ENCODE results near the gene ADARB1.

Gene ADARB1

DNA sequence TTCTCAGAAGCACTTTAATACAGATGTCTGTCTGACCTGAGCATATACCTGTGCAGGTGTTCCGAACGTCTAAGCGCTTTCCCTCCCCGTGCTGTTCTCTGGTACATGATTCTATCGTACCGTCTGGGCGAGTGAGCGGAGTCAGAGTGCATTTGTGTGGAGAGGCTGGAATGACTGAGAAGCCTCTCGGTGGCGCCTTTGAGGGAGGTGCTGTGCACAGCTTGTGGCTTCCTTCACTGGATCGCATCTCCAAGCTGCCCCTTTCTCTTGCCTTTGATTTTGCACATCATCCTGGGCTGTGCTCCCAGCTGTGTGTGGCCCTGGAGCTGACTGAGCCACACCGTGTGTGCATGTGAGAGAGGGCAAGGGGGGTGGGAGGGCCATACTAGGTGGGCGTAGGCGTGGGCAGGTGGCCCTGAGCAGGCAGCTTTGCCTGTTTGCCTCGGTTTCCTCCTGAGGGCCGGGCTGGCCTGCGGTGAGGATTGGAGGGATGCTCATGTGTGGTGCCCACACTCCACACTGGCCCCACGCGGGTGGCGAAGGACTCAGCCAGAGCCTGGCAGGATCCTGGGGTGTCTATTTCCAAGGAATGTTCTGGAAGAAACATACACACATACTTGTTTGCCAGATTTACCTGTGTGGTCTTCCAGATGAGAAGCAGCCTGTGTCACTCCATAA is 105.3 kb downstream of the ADARB1 start:
- no peak for DNase-seq

DNA sequence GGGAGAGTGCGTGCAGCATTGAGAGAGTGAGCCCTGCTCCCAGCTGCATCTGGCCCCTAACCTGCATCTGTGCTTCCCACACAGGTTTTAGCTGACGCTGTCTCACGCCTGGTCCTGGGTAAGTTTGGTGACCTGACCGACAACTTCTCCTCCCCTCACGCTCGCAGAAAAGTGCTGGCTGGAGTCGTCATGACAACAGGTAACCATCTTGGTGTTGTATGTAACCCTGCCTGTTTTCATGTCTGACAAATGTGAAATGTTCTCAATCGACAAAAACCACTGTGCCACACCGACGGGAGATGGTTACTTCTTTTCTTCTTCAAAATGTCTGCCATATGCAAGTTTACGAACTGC is 105.8 kb downstream of the ADARB1 start:
- no peak for DNase-seq

DNA sequence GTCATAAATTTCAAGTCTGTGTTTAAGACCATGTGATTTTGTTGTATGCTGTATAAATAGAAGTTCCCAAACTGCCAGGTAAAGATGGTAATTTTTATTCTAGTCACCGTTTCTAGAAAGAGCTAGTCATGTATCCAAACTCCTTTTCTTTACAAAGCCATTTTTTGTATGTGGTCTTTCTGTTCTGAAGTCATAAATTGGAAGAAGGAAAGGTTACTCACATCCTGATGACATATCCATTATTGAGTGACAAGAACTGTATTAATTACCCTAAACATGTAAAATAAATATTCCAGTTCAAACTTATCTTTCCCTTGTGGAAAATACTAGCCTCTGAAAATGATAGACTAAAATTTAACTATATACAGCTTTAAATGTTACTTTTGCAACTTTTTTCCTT is 108.6 kb downstream of the ADARB1 start:
- no peak for DNase-seq

DNA sequence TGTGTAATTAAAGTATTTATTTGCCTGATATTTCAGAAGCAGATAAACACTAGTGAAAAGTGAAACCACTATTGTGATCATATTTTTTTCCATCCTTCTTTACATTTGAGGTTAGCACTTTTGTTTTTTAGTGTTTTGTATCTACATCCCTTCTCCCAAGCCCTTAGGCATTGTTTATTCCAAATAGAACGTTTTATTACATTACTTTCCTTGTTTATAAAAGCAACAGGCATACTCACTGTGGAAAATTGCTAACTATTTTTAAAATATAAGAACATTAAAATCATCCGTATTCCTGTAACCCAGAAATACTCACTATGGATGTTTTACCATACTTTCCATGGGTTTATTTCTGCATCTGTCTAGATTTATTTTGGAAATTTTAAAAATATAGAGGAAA is 109.5 kb downstream of the ADARB1 start:
- DNase-seq = no peak

DNA sequence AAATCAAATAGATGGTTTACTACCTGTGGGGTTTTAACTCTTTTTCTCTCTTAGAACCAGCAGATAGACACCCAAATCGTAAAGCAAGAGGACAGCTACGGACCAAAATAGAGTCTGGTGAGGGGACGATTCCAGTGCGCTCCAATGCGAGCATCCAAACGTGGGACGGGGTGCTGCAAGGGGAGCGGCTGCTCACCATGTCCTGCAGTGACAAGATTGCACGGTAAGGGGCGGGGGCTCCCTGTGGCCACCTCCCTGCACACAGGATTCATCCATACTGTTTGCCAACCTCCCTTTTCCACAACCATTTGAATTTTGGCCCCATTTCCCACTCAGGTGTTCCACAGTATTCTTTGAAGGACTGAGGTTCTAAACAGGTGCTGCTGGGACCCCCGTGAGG is 110.5 kb downstream of the ADARB1 start:
- DNase-seq = no peak

DNA sequence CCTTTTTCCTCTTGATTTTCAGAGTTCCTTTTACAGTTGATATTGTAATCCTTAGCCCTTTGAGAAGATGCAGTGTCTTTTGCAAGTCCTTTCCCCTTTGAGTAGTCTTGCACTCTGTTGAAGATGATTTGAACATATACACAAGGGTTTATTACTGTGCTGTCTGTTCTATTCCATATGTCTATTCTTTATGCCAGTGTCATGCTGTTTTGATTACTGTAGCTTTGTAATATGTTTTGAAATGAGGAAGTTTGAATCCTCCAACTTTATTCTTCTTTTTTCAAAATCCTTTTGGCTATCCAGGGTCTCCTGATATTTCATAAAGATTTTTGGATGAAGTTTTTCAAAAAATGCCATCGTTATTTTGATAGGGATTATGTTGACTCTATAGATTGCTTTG is 112.3 kb downstream of the ADARB1 start:
- DNase-seq = no peak

DNA sequence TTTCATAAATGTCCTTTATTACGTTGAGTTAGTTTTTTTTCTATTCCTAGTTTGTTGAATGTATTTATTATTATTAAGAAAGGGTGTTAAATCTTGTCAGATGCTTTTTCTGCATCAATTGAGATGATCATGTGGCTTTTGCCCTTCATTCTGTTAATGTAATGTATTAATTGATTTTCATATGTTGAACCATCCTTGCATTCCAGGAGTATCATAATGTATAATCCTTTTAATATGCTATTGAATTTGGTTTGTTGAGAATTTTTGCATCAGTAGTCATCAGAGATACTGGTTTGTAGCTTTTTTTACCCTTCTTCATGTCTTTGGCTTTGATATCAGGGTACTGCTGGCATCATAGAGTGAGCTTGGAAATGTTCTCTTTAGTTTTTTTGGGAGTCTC is 113.3 kb downstream of the ADARB1 start:
- no peak for DNase-seq

DNA sequence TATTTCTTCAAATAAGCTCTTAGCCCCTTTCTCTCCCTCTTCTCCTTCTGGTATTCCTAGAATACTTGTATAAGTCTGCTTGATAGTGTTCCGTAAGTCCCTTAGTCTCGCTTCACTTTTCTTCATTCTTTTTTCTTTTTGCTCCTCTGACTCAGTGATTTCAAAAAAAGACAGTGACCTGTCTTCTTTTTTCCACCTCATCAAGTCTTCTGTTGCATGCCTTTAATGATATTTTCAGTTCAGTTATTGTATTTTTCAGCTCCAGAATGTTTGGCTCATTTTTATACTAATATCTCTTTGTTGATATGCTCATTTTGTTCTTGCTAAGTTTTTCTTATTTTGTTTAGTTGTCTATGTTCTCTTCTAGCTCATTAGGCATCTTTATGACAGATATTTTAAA is 115.6 kb downstream of the ADARB1 start:
- DNase-seq = no peak

DNA sequence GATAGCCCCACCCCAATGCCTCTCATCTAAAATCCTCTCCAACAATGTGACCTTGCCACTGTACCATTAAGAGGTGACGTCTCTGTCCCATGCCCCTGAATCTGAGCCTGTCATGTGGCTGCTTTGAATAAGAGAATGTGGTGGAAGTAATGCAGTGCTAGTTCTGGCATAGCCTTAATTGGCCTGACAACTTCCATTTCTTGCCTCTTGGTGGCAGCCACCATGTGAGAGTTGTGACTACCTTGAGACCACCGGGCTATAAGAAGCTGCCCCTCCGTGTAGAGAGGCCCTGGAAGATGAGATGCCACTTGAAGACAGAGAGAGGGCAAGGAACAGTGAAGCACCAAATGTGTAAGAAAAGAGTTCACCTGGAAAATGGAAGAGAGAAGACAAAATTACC is 118.0 kb downstream of the ADARB1 start:
- no peak for DNase-seq

DNA sequence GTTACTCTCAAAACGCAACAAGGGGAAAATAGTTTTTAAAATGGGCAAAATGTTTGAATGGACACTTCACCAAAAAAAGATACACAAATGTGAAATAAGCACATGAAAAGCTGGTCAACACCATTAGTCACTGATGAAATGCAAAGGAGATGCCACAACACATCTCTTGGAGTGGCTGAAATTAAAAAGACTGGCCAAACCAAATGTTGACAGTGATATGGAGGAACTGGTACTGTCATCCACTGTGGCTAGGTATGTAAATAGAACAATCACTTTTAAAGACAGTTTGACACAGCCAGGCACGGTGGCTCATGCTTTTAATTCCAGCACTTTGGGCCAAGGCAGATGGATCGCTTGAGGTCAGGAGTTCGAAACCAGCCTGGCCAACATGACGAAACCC is 122.2 kb downstream of the ADARB1 start:
- DNase-seq = no peak

DNA sequence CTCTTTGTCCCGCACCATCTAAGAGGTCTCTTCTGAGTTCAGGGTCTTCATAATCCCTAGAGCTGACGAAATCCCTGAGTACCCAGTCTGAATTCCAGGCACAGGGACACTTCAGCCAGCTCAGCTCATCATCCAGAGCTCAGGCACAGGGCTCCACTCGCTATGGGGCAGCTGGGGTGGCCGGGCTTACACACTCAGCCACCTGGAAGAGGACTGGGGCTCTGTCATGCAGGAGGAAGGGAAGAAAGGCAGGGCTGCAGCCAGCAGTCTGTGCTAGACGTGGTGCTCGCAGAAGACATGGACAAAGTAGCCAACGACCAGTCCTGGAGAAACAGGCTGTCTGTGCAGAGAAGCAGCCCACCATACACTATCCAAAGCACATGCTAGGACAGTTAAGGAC is 124.8 kb downstream of the ADARB1 start:
- DNase-seq = no peak

DNA sequence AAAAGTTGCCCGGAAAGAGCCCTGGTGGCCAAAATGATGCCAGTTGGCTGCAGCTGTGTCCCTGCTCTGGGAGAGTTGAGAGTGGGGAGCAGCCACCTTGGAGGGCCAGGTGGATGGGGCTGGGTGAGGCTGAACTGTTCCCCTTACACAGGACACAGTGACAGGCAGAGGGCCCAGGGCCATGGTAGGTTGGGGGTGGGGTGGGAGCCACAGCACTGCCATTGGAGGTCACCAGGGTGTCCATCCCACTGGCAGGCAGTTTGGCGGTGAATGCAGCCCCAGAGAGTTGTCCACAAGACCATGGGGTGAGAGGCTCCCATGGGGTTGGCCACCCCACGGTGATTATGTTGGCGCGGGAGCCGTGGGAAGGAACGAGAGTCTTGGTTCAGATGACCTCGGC is 125.7 kb downstream of the ADARB1 start:
- DNase-seq = no peak

DNA sequence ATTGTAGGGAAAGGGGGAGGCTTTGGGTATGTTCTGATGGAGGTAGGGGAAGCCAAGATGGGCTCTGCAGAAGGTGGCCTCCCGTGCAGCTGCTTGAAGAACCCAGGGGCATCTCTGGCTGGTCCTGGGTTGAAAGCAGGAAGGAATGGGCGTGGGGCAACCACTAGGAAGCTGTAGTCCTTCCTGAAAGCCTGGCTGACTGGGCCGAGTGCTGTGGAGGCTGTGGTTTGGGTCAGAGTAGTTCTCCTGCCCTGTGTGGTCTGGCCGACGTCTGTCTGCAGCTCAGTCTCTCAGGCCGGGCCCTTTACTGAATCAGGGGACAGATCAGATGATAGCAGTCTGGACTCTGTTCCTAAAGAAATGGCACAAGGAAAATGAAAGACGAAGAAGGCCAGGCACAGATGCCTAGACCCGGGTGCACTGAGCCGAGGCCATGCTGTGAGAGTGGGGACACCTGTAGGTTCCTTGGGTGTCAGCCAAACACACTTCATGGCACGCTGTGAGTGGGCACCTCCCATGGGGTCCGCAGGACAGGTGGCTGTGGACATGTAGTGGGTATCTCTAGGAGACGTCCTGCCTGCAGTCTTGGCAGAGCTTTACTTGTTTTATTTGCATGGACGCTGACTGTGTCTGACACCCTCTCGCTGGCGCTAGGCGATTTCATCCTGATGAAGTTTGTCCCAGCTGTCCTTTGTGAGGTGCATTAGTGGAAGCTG is 126.4 kb downstream of the ADARB1 start:
- no peak for DNase-seq

DNA sequence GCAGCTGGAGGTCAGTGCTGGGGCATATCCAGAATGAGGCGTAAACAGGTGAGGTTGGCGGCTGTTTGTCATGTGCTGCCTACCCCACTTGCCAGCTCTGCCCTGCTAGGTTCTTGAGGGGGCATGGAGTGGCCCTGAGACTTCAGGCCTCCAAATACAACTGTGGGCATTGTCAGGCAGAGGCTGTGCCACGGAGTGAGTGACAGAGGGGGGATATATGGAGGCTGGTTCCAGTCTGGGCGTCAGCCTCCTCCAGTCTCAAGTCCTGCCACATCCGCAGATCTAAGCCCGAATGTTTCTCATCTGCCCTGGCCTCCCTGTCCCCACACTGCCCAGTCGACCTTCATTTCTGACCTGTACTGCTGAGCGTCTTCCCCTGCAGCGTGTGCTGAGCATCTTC is 128.0 kb downstream of the ADARB1 start:
- no peak for DNase-seq

DNA sequence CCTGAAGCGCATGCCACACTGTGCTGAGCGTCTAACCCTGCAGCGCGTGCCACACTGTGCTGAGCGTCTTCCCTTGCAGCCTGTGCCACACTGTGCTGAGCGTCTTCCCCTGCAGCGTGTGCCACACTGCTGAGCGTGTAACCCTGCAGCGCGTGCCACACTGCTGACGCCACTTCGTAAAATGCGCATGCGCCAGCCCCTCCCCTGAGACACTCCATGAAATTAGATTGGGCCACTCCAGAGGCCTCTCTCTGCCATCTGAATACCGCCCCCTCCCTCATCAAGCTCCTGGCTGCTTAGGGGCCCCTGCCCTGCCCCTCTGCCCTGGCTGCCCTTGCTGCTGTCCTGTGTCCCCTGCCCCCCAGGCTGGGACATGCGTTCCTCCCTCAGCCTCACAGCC is 128.5 kb downstream of the ADARB1 start:
- no peak for DNase-seq

DNA sequence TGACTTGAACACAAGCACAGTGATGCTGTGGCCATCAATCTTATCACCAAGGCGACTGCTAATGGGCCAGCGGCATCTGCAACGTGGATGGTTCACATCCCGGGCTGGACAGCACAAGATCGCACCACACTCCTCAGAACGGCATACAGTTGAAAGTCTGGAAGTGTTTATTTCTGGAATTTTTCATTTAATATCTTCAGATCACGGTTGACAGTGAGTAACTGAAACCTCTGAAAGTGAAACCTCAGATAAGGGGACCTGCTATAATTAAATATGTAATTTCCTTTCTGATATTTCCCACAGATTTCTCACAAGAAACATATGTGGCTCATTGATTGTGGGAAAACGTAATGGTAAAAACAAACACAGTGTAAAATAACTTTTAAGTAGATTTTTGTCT is 129.6 kb downstream of the ADARB1 start:
- no peak for DNase-seq

DNA sequence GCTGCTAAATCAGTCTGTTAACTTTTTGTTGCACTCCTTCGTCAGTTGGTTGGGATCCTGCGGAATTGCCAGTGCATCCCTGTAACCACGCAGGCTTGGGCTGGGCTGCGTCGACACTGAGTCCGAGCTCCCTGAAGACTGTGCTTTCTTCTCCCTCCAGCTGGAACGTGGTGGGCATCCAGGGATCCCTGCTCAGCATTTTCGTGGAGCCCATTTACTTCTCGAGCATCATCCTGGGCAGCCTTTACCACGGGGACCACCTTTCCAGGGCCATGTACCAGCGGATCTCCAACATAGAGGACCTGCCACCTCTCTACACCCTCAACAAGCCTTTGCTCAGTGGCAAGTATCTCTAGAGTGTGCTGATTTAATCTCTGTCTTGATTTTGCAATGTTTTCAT is 130.0 kb downstream of the ADARB1 start:
- DNase-seq = no peak

DNA sequence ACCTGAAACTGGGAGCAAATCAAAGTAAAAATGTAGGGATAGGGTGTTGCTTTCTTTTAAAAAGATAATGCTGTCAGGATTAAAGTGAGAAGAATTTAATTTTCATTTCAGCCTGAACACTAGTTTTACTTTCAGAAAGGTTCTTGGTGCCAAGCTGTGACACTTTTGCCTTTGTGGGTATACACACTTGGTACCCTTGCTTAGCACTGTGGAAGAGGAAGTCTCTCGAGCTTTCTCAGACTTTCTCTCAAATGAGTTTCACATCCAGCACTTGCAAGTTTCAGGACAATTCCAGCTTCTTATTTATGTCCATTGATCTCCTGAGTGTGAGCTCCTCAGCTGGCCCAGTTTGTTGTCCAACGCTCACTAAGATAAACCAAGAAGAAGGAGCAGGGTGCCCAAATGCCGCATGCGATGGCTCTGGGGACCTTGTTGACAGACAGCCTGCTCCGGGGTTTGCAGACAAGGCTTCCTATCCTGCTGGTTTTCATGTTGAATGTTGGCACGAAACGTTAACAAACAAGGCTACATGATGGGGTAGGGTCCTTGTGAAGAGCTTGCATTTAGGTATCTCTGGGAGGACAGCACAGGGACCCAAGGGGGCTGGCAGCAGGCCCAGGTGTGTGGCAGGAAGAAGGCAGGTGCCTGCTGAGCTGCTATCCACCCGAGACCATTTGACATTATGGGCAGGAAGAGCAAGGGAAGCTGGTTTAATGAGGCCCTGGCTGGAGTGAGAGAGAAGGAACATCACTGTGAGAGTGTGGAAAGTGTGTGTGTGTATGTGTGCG is 133.7 kb downstream of the ADARB1 start:
- no peak for DNase-seq

DNA sequence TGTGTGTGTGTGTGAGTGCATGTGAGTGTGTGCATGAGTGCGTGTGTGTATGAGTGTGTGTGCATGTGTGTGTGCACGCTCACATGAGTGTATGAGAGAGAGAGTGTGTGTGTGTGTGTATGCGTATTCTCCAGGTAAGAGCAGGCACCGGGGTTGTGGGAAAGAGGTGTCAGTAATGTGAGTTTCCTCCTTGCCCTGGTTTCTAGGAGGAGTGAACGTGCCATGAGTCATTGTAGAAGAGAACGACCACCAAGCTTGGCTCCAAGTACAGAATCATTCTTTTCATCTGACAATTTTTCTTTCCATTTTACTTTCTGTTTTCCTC is 134.2 kb downstream of the ADARB1 start:
- DNase-seq = no peak

DNA sequence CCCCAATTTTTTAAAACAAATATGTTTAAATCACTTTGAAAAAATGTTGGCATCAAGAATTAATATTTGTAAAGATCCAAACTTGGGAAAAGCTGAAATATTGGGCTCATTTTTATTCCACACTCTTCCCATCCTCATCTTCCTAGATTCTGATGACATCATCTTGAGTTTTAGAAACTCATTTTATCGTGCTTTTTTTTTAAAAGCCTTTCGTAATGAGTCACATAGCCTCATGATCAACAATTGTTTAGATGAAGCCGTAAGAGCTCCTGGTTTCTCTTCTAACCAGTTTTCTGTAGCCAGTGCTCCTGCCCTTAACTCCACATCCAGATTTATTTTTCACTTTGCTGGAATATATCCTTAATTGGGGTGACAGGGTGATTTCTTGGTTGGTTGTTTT is 134.7 kb downstream of the ADARB1 start:
- DNase-seq = no peak

DNA sequence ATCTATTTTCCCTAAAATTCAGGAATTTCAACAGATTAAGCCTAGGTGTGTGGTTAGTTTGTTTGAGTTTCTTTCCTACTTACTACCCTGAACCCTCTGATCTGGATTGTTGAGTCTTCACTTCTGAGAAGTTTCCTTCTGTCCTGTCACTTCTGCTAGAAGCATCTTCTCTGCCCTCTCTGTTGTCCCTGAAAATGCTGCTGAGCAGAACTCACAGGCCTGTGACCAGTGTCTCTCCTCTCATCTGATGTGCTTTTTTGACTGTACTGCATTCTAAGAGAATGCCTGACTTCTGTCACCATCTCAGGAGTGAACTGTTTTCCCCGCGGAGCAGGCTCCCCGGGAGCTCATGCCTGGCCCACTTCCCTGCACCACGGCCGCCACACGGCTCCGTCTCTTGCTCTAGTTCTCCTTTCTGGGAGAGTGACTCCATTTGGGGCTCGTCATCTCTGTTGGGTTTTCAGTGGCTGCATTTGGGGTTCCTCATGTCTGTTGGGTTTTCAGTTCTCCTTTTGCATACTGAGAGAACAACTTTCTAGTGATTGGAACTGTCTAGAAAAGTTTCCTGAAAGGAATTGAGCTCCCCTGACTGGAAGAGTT is 135.4 kb downstream of the ADARB1 start:
- no peak for DNase-seq

DNA sequence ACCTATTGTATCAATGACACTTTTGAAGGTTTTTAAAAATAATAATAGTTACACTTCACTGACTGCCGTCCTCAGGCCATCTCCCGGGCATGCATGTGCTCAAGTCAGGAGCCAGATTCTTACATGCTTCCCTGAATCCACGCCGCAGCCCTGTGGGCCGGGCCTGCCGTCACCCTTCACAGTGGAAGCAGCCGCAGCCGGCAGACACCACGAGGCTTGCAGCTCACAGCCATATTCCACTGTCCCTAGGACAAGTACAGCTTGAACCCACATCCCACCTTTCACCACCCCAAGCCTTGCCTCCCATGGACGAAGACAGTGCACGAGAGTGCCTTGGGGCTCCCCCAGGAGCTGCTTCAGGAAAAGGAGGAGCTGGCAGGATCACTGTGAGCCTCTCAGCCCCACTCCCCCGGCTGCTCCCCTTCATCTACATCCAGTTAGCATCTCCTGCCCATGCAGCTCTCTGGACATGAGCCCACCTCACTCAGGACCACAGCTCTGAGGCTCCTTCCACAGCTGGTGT is 136.1 kb downstream of the ADARB1 start:
- no peak for DNase-seq

DNA sequence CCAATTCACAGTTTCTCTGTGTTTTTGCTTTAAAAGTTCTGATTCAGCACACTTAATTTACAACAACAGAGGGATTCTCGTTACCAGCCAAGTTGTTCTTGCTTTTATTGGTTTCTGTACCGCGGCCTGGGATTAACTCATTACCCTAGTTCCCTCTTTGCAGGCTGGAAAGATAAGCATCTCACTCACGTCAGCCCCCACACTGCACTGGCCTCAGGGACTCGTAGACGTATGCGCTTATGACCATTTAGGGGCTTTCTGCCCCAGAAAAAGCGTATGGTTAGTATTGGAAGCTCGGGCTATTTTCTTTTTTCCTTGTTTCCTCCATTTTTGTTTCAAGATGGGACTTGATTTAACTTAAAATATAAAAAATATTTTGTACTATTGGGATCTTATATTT is 137.3 kb downstream of the ADARB1 start:
- DNase-seq = no peak

DNA sequence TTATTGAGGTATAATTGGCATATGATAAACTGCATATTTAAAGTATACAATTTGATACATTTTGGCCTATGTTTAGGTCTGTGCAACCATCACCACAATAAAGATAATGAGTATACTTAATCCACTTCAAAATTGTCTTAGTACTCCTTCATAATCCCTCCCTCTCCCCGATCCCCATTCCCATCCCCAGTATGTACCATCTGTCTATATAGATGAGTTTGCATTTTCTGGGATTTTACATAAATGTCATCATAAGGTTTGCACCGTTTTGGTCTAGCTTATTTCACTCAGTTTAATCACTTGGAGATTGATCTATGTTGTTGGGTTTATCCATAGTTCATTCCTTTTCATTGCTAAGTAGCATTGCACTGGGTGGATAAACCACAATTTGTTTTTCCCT is 139.0 kb downstream of the ADARB1 start:
- no peak for DNase-seq
